ENCODE data around the gene EYA3. TPM values are rescaled to one million over a fixed set of nuclear protein-coding genes. Genes with fewer than 3 reads are reported as not detected.

Gene EYA3
- total RNA-seq, result 10.0 and 10.6 TPM in 2 replicates

GRCh38 chr1:28088168-28088961 is at the start of gene EYA3:
TSS of gene EYA3 (minus strand) at chr1:28088610. CDS start at chr1:28058026, 30,584 bp downstream.

GRCh38 chr1:27959792-27960603 is 128.4 kb downstream of the EYA3 start, which contains the start of gene XKR8:
TSS of gene XKR8 (plus strand) at chr1:27959973. CDS start at chr1:27960070, 97 bp downstream.

GRCh38 chr1:27934818-27935549 is 153.4 kb downstream of the EYA3 start, which contains the start of gene SMPDL3B:
TSS of gene SMPDL3B (plus strand) at chr1:27935000. CDS start at chr1:27935184, 184 bp downstream.

Other genes starting within 250 kb of the EYA3 start
- 3.1 and 3.4 TPM in 2 replicates for gene THEMIS2, start 216.1 kb downstream of the EYA3 start, total RNA-seq
- gene RPA2, start 174.0 kb downstream of the EYA3 start, total RNA-seq, result 26.1 and 33.0 TPM in 2 replicates
- gene SMPDL3B, start 153.6 kb downstream of the EYA3 start, total RNA-seq, result 0.09 and 0.18 TPM in 2 replicates
- gene XKR8, start 128.6 kb downstream of the EYA3 start, total RNA-seq, result 3.8 and 4.4 TPM in 2 replicates
- gene PTAFR, start 88.1 kb upstream of the EYA3 start, total RNA-seq, result 0.09 and 0.18 TPM in 2 replicates
- 53.6 and 55.9 TPM in 2 replicates for gene DNAJC8, start 144.4 kb upstream of the EYA3 start, total RNA-seq
- 167 and 194 TPM in 2 replicates for gene ATP5IF1, start 147.5 kb upstream of the EYA3 start, total RNA-seq
- gene SESN2, start 170.9 kb upstream of the EYA3 start, total RNA-seq, result 9.8 and 10.9 TPM in 2 replicates
- gene MED18, start 240.4 kb upstream of the EYA3 start, total RNA-seq, result 18.8 and 19.2 TPM in 2 replicates

All from endothelial cell of coronary artery (primary cell).